GM19043 (cell line): ENCODE measurements around the gene IL6.
A peak's percentile ranks its signal among the peaks of the same experiment; 100 is the strongest.
"Not testable (repeated sequence)": the region's sequence is repeated elsewhere in the genome, so short reads cannot be mapped to it uniquely, and the experiment has no call there.

ENCODE experiments used
- ATAC-seq: cut with Tn5 transposase; IDR thresholded peaks from one replicate; pipeline ENCODE4 v1.9.1; 2021; ENCODE audit warnings: low read depth; ENCODE audit not compliant: unreplicated experiment

IL6 gene

DNA sequence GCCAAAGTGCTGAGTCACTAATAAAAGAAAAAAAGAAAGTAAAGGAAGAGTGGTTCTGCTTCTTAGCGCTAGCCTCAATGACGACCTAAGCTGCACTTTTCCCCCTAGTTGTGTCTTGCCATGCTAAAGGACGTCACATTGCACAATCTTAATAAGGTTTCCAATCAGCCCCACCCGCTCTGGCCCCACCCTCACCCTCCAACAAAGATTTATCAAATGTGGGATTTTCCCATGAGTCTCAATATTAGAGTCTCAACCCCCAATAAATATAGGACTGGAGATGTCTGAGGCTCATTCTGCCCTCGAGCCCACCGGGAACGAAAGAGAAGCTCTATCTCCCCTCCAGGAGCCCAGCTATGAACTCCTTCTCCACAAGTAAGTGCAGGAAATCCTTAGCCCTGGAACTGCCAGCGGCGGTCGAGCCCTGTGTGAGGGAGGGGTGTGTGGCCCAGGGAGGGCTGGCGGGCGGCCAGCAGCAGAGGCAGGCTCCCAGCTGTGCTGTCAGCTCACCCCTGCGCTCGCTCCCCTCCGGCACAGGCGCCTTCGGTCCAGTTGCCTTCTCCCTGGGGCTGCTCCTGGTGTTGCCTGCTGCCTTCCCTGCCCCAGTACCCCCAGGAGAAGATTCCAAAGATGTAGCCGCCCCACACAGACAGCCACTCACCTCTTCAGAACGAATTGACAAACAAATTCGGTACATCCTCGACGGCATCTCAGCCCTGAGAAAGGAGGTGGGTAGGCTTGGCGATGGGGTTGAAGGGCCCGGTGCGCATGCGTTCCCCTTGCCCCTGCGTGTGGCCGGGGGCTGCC lies at the start of gene IL6:
TSS of gene IL6 (plus strand) at position 294 of the 807 bp plus-strand sequence. CDS start at position 357, 63 bp downstream.
- no peak for ATAC-seq

DNA sequence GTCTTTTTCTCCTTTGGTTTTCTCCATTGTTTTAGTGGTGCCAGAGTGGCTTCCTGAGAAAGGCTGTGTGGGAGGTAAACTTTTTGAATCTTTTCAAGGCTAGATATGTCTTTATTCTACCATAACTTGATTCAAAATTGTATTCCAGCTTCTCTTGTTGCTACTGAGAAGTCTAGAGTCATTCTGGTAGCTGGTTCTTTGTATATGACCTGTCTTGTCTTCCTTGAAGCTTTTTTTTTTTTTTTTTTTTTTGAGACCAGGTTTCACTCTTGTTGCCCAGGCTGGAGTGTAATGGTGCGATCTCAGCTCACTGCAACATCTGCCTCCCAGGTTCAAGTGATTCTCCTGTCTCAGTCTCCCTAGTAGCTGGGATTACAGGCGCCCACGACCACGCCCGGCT lies 49.7 kb upstream of the IL6 start:
- ATAC-seq, result not testable (repeated sequence)

GRCh38 chr7:22677680-22678079 lies 49.3 kb upstream of the IL6 start:
- ATAC-seq, result no peak

DNA sequence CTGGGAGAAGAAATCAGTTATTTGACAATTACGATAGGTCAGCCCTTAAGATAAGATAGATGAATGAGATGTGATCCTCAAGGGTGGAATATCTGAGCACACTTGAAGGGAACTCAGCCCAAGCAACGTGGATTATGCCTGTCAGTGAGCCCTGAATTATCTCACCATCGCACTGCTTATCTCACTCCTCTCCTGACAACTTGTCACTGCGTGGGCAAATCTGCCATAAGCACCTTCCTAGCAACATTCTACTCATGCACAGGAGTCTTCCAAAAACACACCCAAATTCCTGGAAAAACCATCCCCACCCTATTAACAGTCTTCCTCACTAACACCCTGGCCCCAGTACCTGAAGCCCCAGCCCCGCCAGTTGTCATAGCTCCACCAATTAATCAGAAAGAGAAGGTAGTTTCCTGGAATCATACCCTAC lies 46.5 kb upstream of the IL6 start:
- ATAC-seq, result no peak

- no peak for ATAC-seq
These were observed 45.7 kb upstream of the IL6 start for GRCh38 chr7:22681312-22681711.

- ATAC-seq, result no peak
These were observed 44.9 kb upstream of the IL6 start for GRCh38 chr7:22681852-22682657.

DNA sequence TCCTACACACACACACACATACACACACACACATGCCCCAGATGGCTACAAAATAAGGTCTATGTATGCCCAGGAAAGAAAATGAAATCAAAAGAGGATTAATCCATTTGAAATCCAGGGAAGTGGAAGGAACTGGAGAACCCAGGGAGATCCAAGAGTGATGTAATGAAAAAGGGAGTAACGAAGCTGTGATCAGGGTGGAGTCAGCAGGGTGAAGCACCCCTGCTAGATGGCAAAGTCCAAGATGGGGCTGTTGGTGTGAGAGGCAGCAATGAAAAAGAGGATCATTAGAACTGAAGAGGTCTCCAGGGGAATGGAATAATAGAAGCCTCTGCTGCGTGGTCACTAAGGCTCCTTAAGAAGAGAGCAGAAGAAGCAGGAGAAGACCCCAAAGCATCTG lies 43.6 kb upstream of the IL6 start:
- no peak for ATAC-seq

DNA sequence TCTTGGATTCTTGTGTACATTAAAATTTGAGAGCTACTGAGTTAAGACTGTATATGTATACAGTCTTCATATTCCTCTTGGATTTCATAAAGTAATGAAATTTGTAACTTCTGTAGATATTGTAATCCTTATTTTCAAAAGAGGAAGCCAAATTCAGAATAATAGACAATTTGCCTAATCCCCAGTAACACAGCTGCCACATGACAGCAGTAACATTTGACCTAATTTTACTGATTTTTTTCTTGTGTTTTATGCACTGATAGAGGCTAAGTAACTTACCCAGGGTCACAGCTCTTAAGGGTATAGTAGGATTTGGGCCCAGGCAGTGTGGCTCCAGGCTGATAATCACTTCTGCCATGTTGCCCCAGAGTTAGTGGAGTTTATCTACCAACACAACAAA lies 40.4 kb upstream of the IL6 start:
- ATAC-seq, result no peak

- no peak for ATAC-seq
These were observed 38.9 kb upstream of the IL6 start for GRCh38 chr7:22688084-22688483.

GRCh38 chr7:22688934-22689333 lies 38.1 kb upstream of the IL6 start:
- ATAC-seq, result not testable (repeated sequence)

DNA sequence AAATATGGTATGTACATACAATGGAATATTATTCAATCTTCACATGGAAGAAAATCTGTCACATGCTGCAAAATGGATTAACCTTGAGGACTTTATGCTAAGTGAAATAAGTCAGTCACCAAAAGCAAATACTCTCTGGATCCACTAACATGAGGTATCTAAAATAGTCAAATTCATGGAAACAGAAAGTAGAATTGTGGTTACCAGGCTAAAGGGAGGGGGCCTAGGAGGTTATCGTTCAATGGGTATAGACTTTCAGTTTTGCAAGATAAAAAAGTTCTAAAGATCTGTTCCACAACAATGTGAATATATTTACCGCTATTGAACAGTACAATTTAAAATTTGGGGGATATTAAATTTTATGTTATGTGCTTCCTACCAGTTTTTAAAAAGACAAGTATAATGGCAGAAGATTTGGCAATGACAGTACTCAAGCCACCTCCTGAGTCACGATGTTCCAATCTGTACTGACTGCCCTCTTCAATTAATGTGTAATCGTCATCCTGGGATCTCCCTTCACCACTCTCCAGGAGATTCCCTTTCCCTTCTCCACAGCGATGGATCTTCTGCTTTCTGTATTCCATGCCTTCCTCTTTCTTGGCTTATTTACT lies 32.3 kb upstream of the IL6 start:
- ATAC-seq, result no peak

- no peak for ATAC-seq
These were observed 31.4 kb upstream of the IL6 start for GRCh38 chr7:22695476-22696132.

GRCh38 chr7:22696541-22697228 lies 30.3 kb upstream of the IL6 start:
- no peak for ATAC-seq

DNA sequence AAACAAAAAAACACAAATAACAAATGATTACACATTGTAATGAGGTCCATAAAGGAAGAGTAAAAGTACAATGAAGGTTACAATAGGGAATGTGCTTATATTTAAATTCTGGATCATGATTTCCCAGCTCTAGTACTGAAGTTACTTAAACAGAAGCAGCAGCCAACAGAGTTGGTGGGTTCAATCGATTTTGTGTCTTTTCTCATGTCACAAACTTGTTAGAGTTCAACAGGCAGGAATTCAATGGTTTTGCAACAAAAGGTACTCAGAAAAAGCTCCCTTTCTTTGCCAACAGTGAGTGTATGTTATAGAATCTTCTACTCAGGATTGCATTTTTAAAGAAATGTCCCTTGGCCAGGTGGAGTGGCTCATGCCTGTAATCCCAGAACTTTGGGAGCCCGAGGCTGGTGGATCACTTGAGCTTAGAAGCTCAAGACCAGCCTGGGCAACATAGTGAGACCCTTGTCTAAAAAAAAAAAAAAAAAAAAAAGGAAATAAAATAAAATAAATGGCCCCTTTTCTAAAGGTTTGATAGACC lies 29.6 kb upstream of the IL6 start:
- ATAC-seq, result no peak

DNA sequence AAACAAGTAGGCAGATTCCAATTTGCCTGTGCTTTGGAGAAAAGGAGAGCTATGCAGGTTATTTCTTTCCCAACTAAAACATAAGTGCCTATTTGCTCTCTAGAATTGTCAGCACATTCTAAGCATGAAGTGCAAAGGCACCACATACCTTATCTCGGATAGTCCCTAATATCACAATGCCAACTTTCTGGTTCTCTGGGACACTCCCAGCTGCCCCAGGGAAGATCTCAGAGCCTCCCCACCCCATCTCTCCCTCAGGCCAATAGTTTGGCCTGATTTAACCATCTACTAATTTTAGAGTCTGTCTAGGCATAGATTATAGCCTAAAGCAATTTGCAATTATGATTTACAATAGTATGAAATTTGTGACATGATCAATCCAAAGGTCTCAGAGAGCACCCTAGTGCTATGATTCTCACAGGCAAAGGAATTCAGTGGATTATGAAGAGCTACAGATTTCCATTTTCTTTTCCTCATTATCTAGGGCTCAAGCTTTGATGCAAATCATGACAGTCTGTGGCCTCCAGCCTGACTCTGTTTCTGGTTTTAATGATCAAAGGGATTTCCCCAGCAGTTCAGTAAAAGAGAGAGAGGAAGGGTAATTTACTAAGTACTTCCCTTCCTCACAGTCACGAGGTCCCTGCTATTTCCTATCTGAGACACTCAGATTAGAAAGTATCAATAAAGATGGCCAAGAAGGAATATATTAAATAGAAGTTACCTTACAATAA lies 29.0 kb upstream of the IL6 start:
- peak; percentile 84 for ATAC-seq

- no peak for ATAC-seq
These were observed 28.2 kb upstream of the IL6 start for GRCh38 chr7:22698767-22699166.

DNA sequence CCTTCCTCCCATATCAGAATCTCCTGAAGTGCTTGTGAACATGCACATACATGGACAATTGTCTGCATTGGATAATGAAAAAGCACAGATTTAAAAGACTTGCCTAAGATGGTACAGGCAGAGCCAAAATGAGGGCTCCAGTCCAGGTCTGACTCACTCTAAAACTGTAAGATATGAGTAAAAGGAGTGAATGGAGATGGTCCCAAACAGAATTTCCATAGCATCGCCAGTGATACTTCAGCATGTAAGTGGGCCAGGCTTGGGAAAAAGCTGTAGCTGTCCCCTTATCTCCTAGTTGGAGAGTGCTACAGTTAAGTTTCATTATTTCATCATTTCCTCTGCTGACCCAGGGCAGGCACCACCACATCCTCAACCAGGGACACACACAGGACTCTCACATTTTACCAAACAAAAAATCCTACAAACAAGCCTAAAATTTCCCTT lies 26.4 kb upstream of the IL6 start:
- no peak for ATAC-seq

- no peak for ATAC-seq
These were observed 24.5 kb upstream of the IL6 start for GRCh38 chr7:22702516-22702915.
